Skin of body (tissue), 2 donors: ENCODE data around the gene CSRNP3. TPM values are rescaled to one million over a fixed set of nuclear protein-coding genes. Genes with fewer than 3 reads are reported as not detected.

ENCODE experiments used
- DNase-seq: peaks from one replicate; lab custom pipeline; 2025; lab: John Stamatoyannopoulos, UW
- total RNA-seq: library from RNA; depleted of rRNA; stranded (reverse); fragments of >200 nt; gene quantifications from one replicate; pipeline ENCODE4 v1.2.3, GENCODE V29; 2014

CSRNP3 gene
- total RNA-seq, 1 donor from 2014 or later, result 5.5 TPM

- no peak for DNase-seq
Observed at GRCh38 chr2:165470361-165470760, 863 bp downstream of the CSRNP3 start.

- DNase-seq, result peak; percentile 56
Observed at GRCh38 chr2:165471349-165471950, 2.0 kb downstream of the CSRNP3 start.

- DNase-seq, result no peak
Observed at GRCh38 chr2:165472922-165473321, 3.4 kb downstream of the CSRNP3 start.

- DNase-seq, result no peak
Observed at GRCh38 chr2:165474619-165475276, 5.2 kb downstream of the CSRNP3 start.

- no peak for DNase-seq
Observed at GRCh38 chr2:165475277-165476004, 5.9 kb downstream of the CSRNP3 start.

- no peak for DNase-seq
Observed at GRCh38 chr2:165479856-165480255, 10.4 kb downstream of the CSRNP3 start.

- no peak for DNase-seq
Observed at GRCh38 chr2:165494573-165494972, 25.1 kb downstream of the CSRNP3 start.

GRCh38 chr2:165497659-165498317, 28.3 kb downstream of the CSRNP3 start:
- DNase-seq, result no peak

- DNase-seq, result no peak
Observed at GRCh38 chr2:165499131-165499530, 29.6 kb downstream of the CSRNP3 start.

GRCh38 chr2:165500001-165500400, 30.5 kb downstream of the CSRNP3 start:
- DNase-seq, result no peak

GRCh38 chr2:165500816-165501215, 31.3 kb downstream of the CSRNP3 start:
- DNase-seq, result no peak

- DNase-seq, result no peak
Observed at GRCh38 chr2:165505514-165505913, 36.0 kb downstream of the CSRNP3 start.

GRCh38 chr2:165508927-165509326, 39.4 kb downstream of the CSRNP3 start:
- no peak for DNase-seq

- no peak for DNase-seq
Observed at GRCh38 chr2:165513479-165513878, 44.0 kb downstream of the CSRNP3 start.

- DNase-seq, result no peak
Observed at GRCh38 chr2:165518611-165519010, 49.1 kb downstream of the CSRNP3 start.

GRCh38 chr2:165522719-165523118, 53.2 kb downstream of the CSRNP3 start:
- DNase-seq, result no peak

- no peak for DNase-seq
Observed at GRCh38 chr2:165524720-165525119, 55.2 kb downstream of the CSRNP3 start.

GRCh38 chr2:165528691-165529090, 59.2 kb downstream of the CSRNP3 start:
- no peak for DNase-seq

- no peak for DNase-seq
Observed at GRCh38 chr2:165529130-165529529, 59.6 kb downstream of the CSRNP3 start.

- DNase-seq, result no peak
Observed at GRCh38 chr2:165533331-165533730, 63.8 kb downstream of the CSRNP3 start.

- DNase-seq, result peak; percentile 90
Observed at GRCh38 chr2:165535471-165535870, 66.0 kb downstream of the CSRNP3 start.

- peak; percentile 42 for DNase-seq
Observed at GRCh38 chr2:165536851-165537499, 67.5 kb downstream of the CSRNP3 start.
